Stimulated activated naive CD4-positive, alpha-beta T cell treated with Interleukin-2 at 50 U/mL for 16 hours (primary cell): Measurements from ENCODE around the gene DUSP9.
"Not testable (repeated sequence)": the region's sequence is repeated elsewhere in the genome, so short reads cannot be mapped to it uniquely, and the experiment has no call there.

Experiments used
- DNase-seq: peaks from one replicate; lab custom pipeline; 2025; lab: John Stamatoyannopoulos, UW

Gene DUSP9

GRCh38 chrX:153646620-153647373 lies at the start of gene DUSP9:
Gene DUSP9 (plus strand): TSS chrX:153647203. CDS start chrX:153647954, 751 bp downstream.
- no peak for DNase-seq

GRCh38 chrX:153598541-153599191 lies 48.3 kb upstream of the DUSP9 start, which contains the start of gene CCNQ:
Gene CCNQ (minus strand): TSS chrX:153599139. CDS start chrX:153599073, 66 bp downstream.
- DNase-seq, result no peak

- DNase-seq, result peak; percentile 80
These were observed 47.6 kb upstream of the DUSP9 start for GRCh38 chrX:153599192-153600031.

- DNase-seq, result no peak
These were observed 47.0 kb upstream of the DUSP9 start for GRCh38 chrX:153600032-153600373.

GRCh38 chrX:153600921-153601320 lies 46.1 kb upstream of the DUSP9 start:
- no peak for DNase-seq

- DNase-seq, result no peak
These were observed 45.4 kb upstream of the DUSP9 start for GRCh38 chrX:153601511-153602110.

- no peak for DNase-seq
These were observed 44.4 kb upstream of the DUSP9 start for GRCh38 chrX:153602601-153603000.

GRCh38 chrX:153603131-153603656 lies 43.8 kb upstream of the DUSP9 start:
- DNase-seq, result no peak

- DNase-seq, result not testable (repeated sequence)
These were observed 42.2 kb upstream of the DUSP9 start for GRCh38 chrX:153604666-153605380.

GRCh38 chrX:153606503-153606902 lies 40.5 kb upstream of the DUSP9 start:
- DNase-seq, result no peak

GRCh38 chrX:153608376-153608775 lies 38.6 kb upstream of the DUSP9 start:
- no peak for DNase-seq

GRCh38 chrX:153608806-153609205 lies 38.2 kb upstream of the DUSP9 start:
- DNase-seq, result no peak

- DNase-seq, result peak; percentile 74
These were observed 36.8 kb upstream of the DUSP9 start for GRCh38 chrX:153609917-153610835.

GRCh38 chrX:153610836-153611213 lies 36.2 kb upstream of the DUSP9 start:
- no peak for DNase-seq

- no peak for DNase-seq
These were observed 35.5 kb upstream of the DUSP9 start for GRCh38 chrX:153611298-153612095.

- DNase-seq, result no peak
These were observed 34.6 kb upstream of the DUSP9 start for GRCh38 chrX:153612413-153612812.

GRCh38 chrX:153614818-153615217 lies 32.2 kb upstream of the DUSP9 start:
- DNase-seq, result no peak

- DNase-seq, result no peak
These were observed 26.4 kb upstream of the DUSP9 start for GRCh38 chrX:153620576-153620975.

GRCh38 chrX:153621949-153622598 lies 24.9 kb upstream of the DUSP9 start:
- DNase-seq, result no peak
